ENCODE measurements around the gene SELENOO. TPM values are rescaled to one million over a fixed set of nuclear protein-coding genes. Genes with fewer than 3 reads are reported as not detected.

Gene SELENOO
- total and polyA plus RNA-seq, 2 experiments from 2014 or later: 29.8 to 54.5 TPM

GRCh38 chr22:50249341-50250248, 48.8 kb downstream of the SELENOO start:
- no peak for TF ChIP-seq CTCF (IDR thresholded peaks at IDR 0.05; ENCODE audit: low read depth, low read length)
- Histone ChIP-seq H3K4me3 (no peak overlapping the region), H3K27ac (no peak overlapping the region)

GRCh38 chr22:50250249-50250554, 49.4 kb downstream of the SELENOO start:
- no peak for TF ChIP-seq CTCF (IDR thresholded peaks at IDR 0.05; ENCODE audit: low read depth, low read length)
- H3K4me1 ChIP-seq (ENCODE audit: low read depth): peaks cover 12% of the 10 kb centered on the region
- no peaks in the 10 kb centered on the region for H3K27me3 ChIP-seq
- no peak overlapping the region for H3K27ac ChIP-seq
- no peak for DNase-seq (ENCODE audit: low read depth in 1 of 2, low spot score in 1 of 2)
- H3K9me3 ChIP-seq (ENCODE audit: low read depth): no peaks in the 10 kb centered on the region
- peaks cover 6% of the 10 kb centered on the region for H3K36me3 ChIP-seq
- H3K4me3 ChIP-seq: peak overlapping the region; percentile 82

More at GRCh38 chr22:50249341-50250248, 48.8 kb downstream of the SELENOO start:
- H3K9me3 ChIP-seq (ENCODE audit: low read depth): no peaks in the 10 kb centered on the region
- peaks cover 6% of the 10 kb centered on the region for H3K36me3 ChIP-seq
- H3K27me3 ChIP-seq: no peaks in the 10 kb centered on the region
- no peak for DNase-seq (ENCODE audit: low read depth in 1 of 2, low spot score in 1 of 2)
- peaks cover 12% of the 10 kb centered on the region for H3K4me1 ChIP-seq (ENCODE audit: low read depth)

GRCh38 chr22:50250555-50251476, 50.0 kb downstream of the SELENOO start, which contains the start of gene HDAC10:
TSS of gene HDAC10 (minus strand) at chr22:50251265. CDS start at chr22:50251032, 233 bp downstream.
- Histone ChIP-seq H3K4me3 (peak within 1 kb of the TSS; percentile 82), H3K4me1 (ENCODE audit: low read depth) (peaks cover 8% of the 10 kb centered on the region), H3K9me3 (ENCODE audit: low read depth) (no peaks in the 10 kb centered on the region), H3K27me3 (no peaks in the 10 kb centered on the region), H3K36me3 (peaks cover 6% of the 10 kb centered on the region), H3K27ac (peak within 1 kb of the TSS; percentile 74)
- TF ChIP-seq CTCF (IDR thresholded peaks at IDR 0.05; ENCODE audit: low read depth, low read length): no peak
- DNase-seq (ENCODE audit: low read depth in 1 of 2, low spot score in 1 of 2): peak; percentile 87 to 91

GRCh38 chr22:50251477-50252081, 50.8 kb downstream of the SELENOO start:
- peaks cover under 1% of the 10 kb centered on the region for H3K36me3 ChIP-seq
- TF ChIP-seq CTCF (IDR thresholded peaks at IDR 0.05; ENCODE audit: low read depth, low read length): no peak
- H3K4me1 ChIP-seq (ENCODE audit: low read depth): peaks cover 7% of the 10 kb centered on the region
- H3K27me3 ChIP-seq: no peaks in the 10 kb centered on the region
- H3K27ac ChIP-seq: no peak overlapping the region
- H3K4me3 ChIP-seq: peak overlapping the region; percentile 82
- DNase-seq (ENCODE audit: low read depth in 1 of 2, low spot score in 1 of 2): no peak
- no peaks in the 10 kb centered on the region for H3K9me3 ChIP-seq (ENCODE audit: low read depth)
